SH-SY5Y (cell line): ENCODE measurements around the gene KBTBD13.

Experiments
- GATA2 ChIP-seq: IDR thresholded peaks from 2 replicates; pipeline ENCODE4 v1.6.1; 2011; ENCODE audit warnings: mild to moderate bottlenecking, low read depth, low read length
- GATA3 ChIP-seq: IDR thresholded peaks from 2 replicates; pipeline ENCODE4 v1.6.1; 2011; ENCODE audit warnings: low read depth, mild to moderate bottlenecking, low read length, moderate library complexity

- TF ChIP-seq GATA3 (no peak), GATA2 (no peak)
Observed at GRCh38 chr15:65083262-65083701, 6.7 kb downstream of the KBTBD13 start.
